IMR-90 (cell line): Measurements from ENCODE around the gene OR7D4.

Source experiments
- BHLHE40 ChIP-seq: fragments of 150-350 bp; IDR thresholded peaks from 2 replicates; pipeline ENCODE4 v1.6.1; 2016; ENCODE audit warnings: mild to moderate bottlenecking, low read depth, low read length
- CEBPB ChIP-seq: IDR thresholded peaks from 2 replicates; pipeline ENCODE4 v1.6.1; 2012; ENCODE audit warnings: low read depth, low read length, improper control_type of control experiment
- CHD1 ChIP-seq: IDR thresholded peaks from 2 replicates; pipeline ENCODE4 v1.6.1; 2012; ENCODE audit warnings: low read depth, low read length, improper control_type of control experiment
- CTCF ChIP-seq: conservative IDR thresholded peaks from 2 replicates; pipeline ENCODE4 v1.5.1; 2012; ENCODE audit warnings: mild to moderate bottlenecking, low read depth, low read length, improper control_type of control experiment
- FOS ChIP-seq: fragments of 150-350 bp; IDR thresholded peaks from 2 replicates; pipeline ENCODE4 v1.6.1; 2016; ENCODE audit warnings: low read depth, low read length
- MAFK ChIP-seq: IDR thresholded peaks from 2 replicates; pipeline ENCODE4 v1.6.1; 2012; ENCODE audit warnings: low read depth, low read length, improper control_type of control experiment
- MAZ ChIP-seq: IDR thresholded peaks from 2 replicates; pipeline ENCODE4 v1.6.1; 2012; ENCODE audit warnings: low read depth, mild to moderate bottlenecking, low read length, improper control_type of control experiment, moderate library complexity, borderline replicate concordance
- NFE2L2 ChIP-seq: fragments of 150-350 bp; IDR thresholded peaks from 2 replicates; pipeline ENCODE4 v1.6.1; 2016; ENCODE audit warnings: low read depth, mild to moderate bottlenecking, low read length
- POLR2A ChIP-seq: IDR thresholded peaks from 2 replicates; pipeline ENCODE4 v1.6.1; 2012; ENCODE audit warnings: mild to moderate bottlenecking, low read depth, low read length
- RAD21 ChIP-seq: IDR thresholded peaks from 2 replicates; pipeline ENCODE4 v1.6.1; 2012; ENCODE audit warnings: low read length, improper control_type of control experiment
- RFX5 ChIP-seq: IDR thresholded peaks from 2 replicates; pipeline ENCODE4 v1.8.0; 2012; ENCODE audit warnings: low read depth, mild to moderate bottlenecking, low read length, moderate library complexity
- SMC3 ChIP-seq: fragments of 150-350 bp; IDR thresholded peaks from 2 replicates; pipeline ENCODE4 v1.6.1; 2016; ENCODE audit warnings: low read depth, mild to moderate bottlenecking, antibody characterized with exemption, low read length, moderate library complexity
- USF2 ChIP-seq: fragments of 150-350 bp; IDR thresholded peaks from 2 replicates; pipeline ENCODE4 v1.6.1; 2017; ENCODE audit warnings: mild to moderate bottlenecking, antibody characterized with exemption, low read length, low read depth
- TF ChIP-seq, protein P1 (sequence below): fragments of 150-350 bp; IDR thresholded peaks from 2 replicates; pipeline ENCODE4 v1.6.1; 2016; ENCODE audit warnings: low read depth, mild to moderate bottlenecking, low read length, moderate library complexity, borderline replicate concordance

- TF ChIP-seq POLR2A (no peak), CTCF (no peak), FOS (no peak), CEBPB (no peak), RFX5 (no peak), NFE2L2 (no peak), SMC3 (no peak), MAFK (no peak), BHLHE40 (no peak), USF2 (no peak), MAZ (no peak), CHD1 (no peak), RAD21 (no peak)
- TF ChIP-seq, protein P1, sequence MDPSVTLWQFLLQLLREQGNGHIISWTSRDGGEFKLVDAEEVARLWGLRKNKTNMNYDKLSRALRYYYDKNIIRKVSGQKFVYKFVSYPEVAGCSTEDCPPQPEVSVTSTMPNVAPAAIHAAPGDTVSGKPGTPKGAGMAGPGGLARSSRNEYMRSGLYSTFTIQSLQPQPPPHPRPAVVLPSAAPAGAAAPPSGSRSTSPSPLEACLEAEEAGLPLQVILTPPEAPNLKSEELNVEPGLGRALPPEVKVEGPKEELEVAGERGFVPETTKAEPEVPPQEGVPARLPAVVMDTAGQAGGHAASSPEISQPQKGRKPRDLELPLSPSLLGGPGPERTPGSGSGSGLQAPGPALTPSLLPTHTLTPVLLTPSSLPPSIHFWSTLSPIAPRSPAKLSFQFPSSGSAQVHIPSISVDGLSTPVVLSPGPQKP, result no peak
Measured at GRCh38 chr19:9189535-9189934, 29.9 kb downstream of the OR7D4 start.
